PC-3 (cell line): ENCODE results near the gene GALNT1. TPM values are rescaled to one million over a fixed set of nuclear protein-coding genes. Genes with fewer than 3 reads are reported as not detected.

ENCODE experiments used
- ATAC-seq: fragments of 200-7000 bp; cut with Tn5 transposase; 2 replicates; pipeline ENCODE4 v1.9.1; 2020; ENCODE audit warnings: mild to moderate bottlenecking, moderate library complexity
- BruUV-seq: library from RNA; stranded (reverse); fragments of 400-500 nt; replicated peaks from 2 replicates; lab custom pipeline; 2021; lab: Mats Ljungman, UMichigan
- CTCF ChIA-PET: fragments of 300-600 bp; sonication (Branson Sonifier 250); formaldehyde crosslinking; loops from one replicate; lab custom pipeline; 2022; ENCODE audit warnings: antibody characterized with exemption; lab: Charles Lee
- POLR2A ChIA-PET: fragments of 300-600 bp; sonication (Branson Sonifier 250); formaldehyde crosslinking; loops from one replicate; lab custom pipeline; 2022; ENCODE audit warnings: antibody characterized with exemption; ENCODE audit not compliant: unreplicated experiment; lab: Charles Lee
- DNase-seq: peaks from one replicate; pipeline ENCODE4 v3.0.0-alpha.2; 2015
- H2AFZ ChIP-seq: fragments of 300-600 bp; sonication (generic); 2 replicates; pipeline ENCODE4 v1.6.0; 2016; ENCODE audit warnings: antibody characterized with exemption, low read length
- H3F3A ChIP-seq: fragments of 300-600 bp; sonication (generic); one replicate; pipeline ENCODE4 v1.6.0; 2017; ENCODE audit warnings: antibody characterized with exemption, low read length, control low read depth, mild to moderate bottlenecking; ENCODE audit not compliant: unreplicated experiment
- H3K27ac ChIP-seq: fragments of 300-600 bp; sonication (generic); 2 replicates; pipeline ENCODE4 v1.5.1; 2016; ENCODE audit warnings: mild to moderate bottlenecking, low read length
- H3K27me3 ChIP-seq: fragments of 300-600 bp; sonication (generic); 2 replicates; pipeline ENCODE4 v1.6.1; 2016; ENCODE audit warnings: low read length, mixed read lengths
- H3K36me3 ChIP-seq: fragments of 300-600 bp; sonication (generic); 2 replicates; pipeline ENCODE4 v1.6.1; 2016; ENCODE audit warnings: low read depth, mixed run types, low read length, mixed read lengths
- H3K4me1 ChIP-seq: fragments of 300-600 bp; sonication (generic); 2 replicates; pipeline ENCODE4 v1.5.1; 2016; ENCODE audit warnings: low read length; ENCODE audit not compliant: insufficient read depth
- H3K4me2 ChIP-seq: fragments of 300-600 bp; sonication (generic); 2 replicates; pipeline ENCODE4 v1.6.0; 2016; ENCODE audit warnings: low read length
- H3K4me3 ChIP-seq: fragments of 300-600 bp; sonication (generic); 2 replicates; pipeline ENCODE4 v1.5.1; 2016; ENCODE audit warnings: mild to moderate bottlenecking, low read length, mixed read lengths
- H3K79me2 ChIP-seq: fragments of 300-600 bp; sonication (generic); 2 replicates; pipeline ENCODE4 v1.6.1; 2017; ENCODE audit warnings: low read length, mixed read lengths
- H3K9ac ChIP-seq: fragments of 300-600 bp; sonication (generic); 2 replicates; pipeline ENCODE4 v1.6.0; 2016; ENCODE audit warnings: mild to moderate bottlenecking, low read length
- H3K9me2 ChIP-seq: fragments of 300-600 bp; sonication (generic); replicated peaks from 2 replicates; pipeline ENCODE4 v1.6.1; 2016; ENCODE audit warnings: mixed run types, low read length, mixed read lengths
- H3K9me3 ChIP-seq: fragments of 300-600 bp; sonication (generic); 2 replicates; pipeline ENCODE4 v1.6.1; 2016; ENCODE audit warnings: low read length, mixed read lengths
- H4K20me1 ChIP-seq: fragments of 300-600 bp; sonication (generic); 2 replicates; pipeline ENCODE4 v1.6.1; 2016; ENCODE audit warnings: low read length, mixed read lengths
- EZH2 ChIP-seq: fragments of 300-600 bp; sonication (generic); IDR thresholded peaks from one replicate; pipeline ENCODE4 v1.6.1; 2017; ENCODE audit warnings: antibody characterized with exemption, mild to moderate bottlenecking, low read length; ENCODE audit not compliant: unreplicated experiment
- EZH2phosphoT487 ChIP-seq: fragments of 300-600 bp; sonication (generic); IDR thresholded peaks from 2 replicates; pipeline ENCODE4 v1.6.1; 2018; ENCODE audit warnings: mild to moderate bottlenecking, antibody characterized with exemption, low read length, borderline replicate concordance
- intact Hi-C: fragments of 100-400 bp; cut with micrococcal nuclease; formaldehyde crosslinking; loops from 2 replicates; pipeline ENCODE4 v1.9.0; 2023
- total RNA-seq: library from RNA; depleted of rRNA; stranded (reverse); fragments of >200 nt; gene quantifications from 2 replicates; pipeline ENCODE4 v1.2.3, GENCODE V29; 2014
- TF ChIP-seq, protein P1 (sequence below): fragments of 300-600 bp; sonication (generic); conservative IDR thresholded peaks from 2 replicates; pipeline ENCODE4 v1.5.1; 2017; ENCODE audit warnings: antibody characterized with exemption, low read depth, mild to moderate bottlenecking, low read length

GALNT1 gene
- total RNA-seq, 1 experiment from 2014 or later: 25.0 TPM

DNA sequence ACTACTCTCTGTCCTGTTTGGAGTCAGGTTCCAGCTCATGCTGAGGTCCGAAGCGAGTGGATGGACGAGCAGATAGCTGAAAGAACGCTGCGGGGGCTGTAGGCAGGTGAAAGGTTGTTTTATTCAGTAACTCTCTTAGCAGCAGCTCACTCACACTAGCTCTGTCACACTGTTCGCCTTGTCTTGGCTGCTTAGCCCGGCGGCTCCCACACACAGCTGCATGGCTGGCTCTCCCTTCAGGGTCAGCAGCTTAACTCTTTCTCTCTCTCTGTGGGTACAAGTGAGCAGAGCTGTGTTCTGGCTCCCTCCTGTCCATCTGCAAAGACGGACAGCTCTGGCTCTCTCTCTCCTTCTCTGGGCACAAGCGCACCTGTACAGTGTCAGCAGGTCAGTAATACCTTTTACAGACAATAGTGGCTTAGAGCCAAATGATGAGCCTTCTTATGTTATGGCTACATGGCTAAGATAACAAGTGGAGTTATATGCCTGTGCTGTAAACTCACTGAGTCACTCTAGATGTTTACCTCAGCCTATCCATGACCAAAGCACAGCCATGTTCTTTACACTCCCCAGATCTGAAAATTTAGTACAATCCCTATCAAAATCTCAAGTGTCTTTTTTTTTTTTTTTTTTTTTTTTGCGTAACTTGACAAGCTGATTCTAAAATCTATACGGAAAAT lies 149.3 kb downstream of the GALNT1 start:
- ATAC-seq: no peak
- no TSS peak for BruUV-seq

DNA sequence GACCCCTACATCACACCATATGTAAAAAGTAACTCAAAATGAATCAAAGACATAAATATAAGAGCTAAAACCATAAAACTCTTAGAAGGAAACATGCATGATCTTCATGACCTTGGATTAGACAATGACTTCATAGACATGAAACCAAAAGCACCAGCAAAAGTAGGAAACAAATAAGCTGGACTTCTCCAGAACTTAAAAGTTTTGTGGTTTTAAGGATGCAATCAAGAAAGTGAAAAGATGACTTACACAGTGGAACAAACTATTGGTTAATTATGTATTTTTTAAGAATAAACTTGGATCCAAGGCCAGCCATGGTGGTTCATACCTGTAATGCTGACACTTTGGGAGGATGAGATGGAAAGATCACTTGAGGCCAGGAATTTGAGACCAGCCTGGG lies 150.2 kb downstream of the GALNT1 start:
- no peaks in the 10 kb centered on the region for H3K27me3 ChIP-seq
- no peaks in the 10 kb centered on the region for H3K9me3 ChIP-seq
- no peak for TF ChIP-seq EZH2
- TF ChIP-seq, protein P1, sequence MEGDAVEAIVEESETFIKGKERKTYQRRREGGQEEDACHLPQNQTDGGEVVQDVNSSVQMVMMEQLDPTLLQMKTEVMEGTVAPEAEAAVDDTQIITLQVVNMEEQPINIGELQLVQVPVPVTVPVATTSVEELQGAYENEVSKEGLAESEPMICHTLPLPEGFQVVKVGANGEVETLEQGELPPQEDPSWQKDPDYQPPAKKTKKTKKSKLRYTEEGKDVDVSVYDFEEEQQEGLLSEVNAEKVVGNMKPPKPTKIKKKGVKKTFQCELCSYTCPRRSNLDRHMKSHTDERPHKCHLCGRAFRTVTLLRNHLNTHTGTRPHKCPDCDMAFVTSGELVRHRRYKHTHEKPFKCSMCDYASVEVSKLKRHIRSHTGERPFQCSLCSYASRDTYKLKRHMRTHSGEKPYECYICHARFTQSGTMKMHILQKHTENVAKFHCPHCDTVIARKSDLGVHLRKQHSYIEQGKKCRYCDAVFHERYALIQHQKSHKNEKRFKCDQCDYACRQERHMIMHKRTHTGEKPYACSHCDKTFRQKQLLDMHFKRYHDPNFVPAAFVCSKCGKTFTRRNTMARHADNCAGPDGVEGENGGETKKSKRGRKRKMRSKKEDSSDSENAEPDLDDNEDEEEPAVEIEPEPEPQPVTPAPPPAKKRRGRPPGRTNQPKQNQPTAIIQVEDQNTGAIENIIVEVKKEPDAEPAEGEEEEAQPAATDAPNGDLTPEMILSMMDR: no peak
- no peak for TF ChIP-seq EZH2phosphoT487
- no peak overlapping the region for H3K27ac ChIP-seq
- ChIA-PET POLR2A (no interaction called here), CTCF (no interaction called here)
- no peak overlapping the region for H2AFZ ChIP-seq
- H3K79me2 ChIP-seq: no peaks in the 10 kb centered on the region
- DNase-seq: no peak
- intact Hi-C loops: no loop called here
- H3K9ac ChIP-seq: no peak overlapping the region
- H3K9me2 ChIP-seq: no peaks in the 10 kb centered on the region
- ATAC-seq: no peak
- no peaks in the 10 kb centered on the region for H4K20me1 ChIP-seq
- no peaks in the 10 kb centered on the region for H3F3A ChIP-seq
- H3K4me1 ChIP-seq: no peaks in the 10 kb centered on the region
- no peak overlapping the region for H3K4me3 ChIP-seq
- no peaks in the 10 kb centered on the region for H3K36me3 ChIP-seq
- no peak overlapping the region for H3K4me2 ChIP-seq
- BruUV-seq: no TSS peak

More for the DNA sequence above, 149.3 kb downstream of the GALNT1 start:
- DNase-seq: no peak
- Histone ChIP-seq H4K20me1 (no peaks in the 10 kb centered on the region), H3K27ac (no peak overlapping the region), H3K9me3 (no peaks in the 10 kb centered on the region), H3K27me3 (no peaks in the 10 kb centered on the region), H3K9ac (no peak overlapping the region), H3K4me3 (no peak overlapping the region), H2AFZ (no peak overlapping the region), H3K4me2 (no peak overlapping the region), H3K36me3 (no peaks in the 10 kb centered on the region), H3K4me1 (no peaks in the 10 kb centered on the region), H3F3A (no peaks in the 10 kb centered on the region), H3K9me2 (no peaks in the 10 kb centered on the region), H3K79me2 (no peaks in the 10 kb centered on the region)
- TF ChIP-seq, protein P1: no peak
- no peak for TF ChIP-seq EZH2
- TF ChIP-seq EZH2phosphoT487: no peak
- POLR2A ChIA-PET: no interaction called here
- intact Hi-C loops: no loop called here
- CTCF ChIA-PET: no interaction called here

DNA sequence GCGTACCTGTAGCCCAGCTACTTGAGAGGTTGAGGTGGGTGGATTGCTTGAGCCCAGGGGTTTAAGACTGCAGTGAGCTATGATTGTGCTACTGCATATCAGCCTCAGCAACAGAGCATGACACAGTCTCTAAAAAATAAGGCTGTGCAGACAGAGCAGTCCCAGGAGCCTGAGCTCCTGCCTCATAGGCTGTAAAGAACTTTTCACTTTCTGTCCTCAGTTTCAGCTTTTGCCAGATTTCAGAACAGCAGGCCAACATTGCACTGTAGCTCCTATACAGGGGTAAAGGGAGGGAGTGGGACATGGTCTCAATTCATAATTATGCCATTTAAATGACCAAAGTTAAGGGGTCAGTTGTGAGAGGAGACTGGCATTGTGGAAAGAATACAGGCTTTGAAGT lies 150.6 kb downstream of the GALNT1 start:
- DNase-seq: no peak
- no peak overlapping the region for H2AFZ ChIP-seq
- no peak overlapping the region for H3K9ac ChIP-seq
- H3K4me3 ChIP-seq: no peak overlapping the region
- H3K27me3 ChIP-seq: no peaks in the 10 kb centered on the region
- H3K79me2 ChIP-seq: no peaks in the 10 kb centered on the region
- BruUV-seq: no TSS peak
- no peaks in the 10 kb centered on the region for H4K20me1 ChIP-seq
- H3K27ac ChIP-seq: no peak overlapping the region
- TF ChIP-seq EZH2phosphoT487 (no peak), EZH2 (no peak)
- TF ChIP-seq, protein P1: no peak
- CTCF ChIA-PET: no interaction called here
- H3K4me2 ChIP-seq: no peak overlapping the region
- no peaks in the 10 kb centered on the region for H3K4me1 ChIP-seq
- POLR2A ChIA-PET: no interaction called here
- ATAC-seq: no peak
- no peaks in the 10 kb centered on the region for H3F3A ChIP-seq
- intact Hi-C loops: no loop called here
- no peaks in the 10 kb centered on the region for H3K9me2 ChIP-seq
- no peaks in the 10 kb centered on the region for H3K9me3 ChIP-seq
- H3K36me3 ChIP-seq: no peaks in the 10 kb centered on the region
